Testis (tissue), 2 donors: ENCODE data around the gene CHCHD10.

Experiments
- POLR2A ChIP-seq: fragments of 450-650 bp; IDR thresholded peaks from one replicate; pipeline ENCODE4 v1.6.1; 2017; ENCODE audit warnings: antibody characterized with exemption, mild to moderate bottlenecking, moderate library complexity
- TF ChIP-seq, protein P1 (sequence below), 3 experiments: fragments of 450-650 bp in 2 of 3; fragments of 200-600 bp in 1 of 3; sonication (generic) in 1 of 3; IDR thresholded peaks; one replicate each; pipeline ENCODE4 v1.5.1; 2016 to 2019; ENCODE audit warnings: antibody characterized with exemption in 3 of 3, mild to moderate bottlenecking in 2 of 3, moderate library complexity in 1 of 3

DNA sequence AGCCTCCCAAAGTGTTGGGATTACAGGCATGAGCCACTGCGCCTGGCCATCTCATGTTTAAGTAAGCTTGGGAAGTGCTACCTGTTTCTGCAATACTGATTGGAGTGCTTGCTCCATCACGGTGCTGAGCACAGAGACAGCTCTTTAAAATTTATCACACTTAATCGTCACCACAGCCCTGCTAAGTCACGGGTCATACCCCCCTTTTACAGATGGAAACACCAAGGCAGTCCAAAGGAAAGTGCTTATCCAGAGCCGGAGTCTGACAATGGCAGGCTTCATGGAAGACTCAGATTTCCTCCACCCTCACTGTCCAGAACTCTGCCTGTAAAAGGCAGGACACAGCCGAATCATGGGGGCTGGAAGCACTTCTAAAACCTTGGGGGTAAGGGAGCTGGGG is 7.7 kb downstream of the CHCHD10 start:
- no peak for TF ChIP-seq POLR2A
- TF ChIP-seq, protein P1, sequence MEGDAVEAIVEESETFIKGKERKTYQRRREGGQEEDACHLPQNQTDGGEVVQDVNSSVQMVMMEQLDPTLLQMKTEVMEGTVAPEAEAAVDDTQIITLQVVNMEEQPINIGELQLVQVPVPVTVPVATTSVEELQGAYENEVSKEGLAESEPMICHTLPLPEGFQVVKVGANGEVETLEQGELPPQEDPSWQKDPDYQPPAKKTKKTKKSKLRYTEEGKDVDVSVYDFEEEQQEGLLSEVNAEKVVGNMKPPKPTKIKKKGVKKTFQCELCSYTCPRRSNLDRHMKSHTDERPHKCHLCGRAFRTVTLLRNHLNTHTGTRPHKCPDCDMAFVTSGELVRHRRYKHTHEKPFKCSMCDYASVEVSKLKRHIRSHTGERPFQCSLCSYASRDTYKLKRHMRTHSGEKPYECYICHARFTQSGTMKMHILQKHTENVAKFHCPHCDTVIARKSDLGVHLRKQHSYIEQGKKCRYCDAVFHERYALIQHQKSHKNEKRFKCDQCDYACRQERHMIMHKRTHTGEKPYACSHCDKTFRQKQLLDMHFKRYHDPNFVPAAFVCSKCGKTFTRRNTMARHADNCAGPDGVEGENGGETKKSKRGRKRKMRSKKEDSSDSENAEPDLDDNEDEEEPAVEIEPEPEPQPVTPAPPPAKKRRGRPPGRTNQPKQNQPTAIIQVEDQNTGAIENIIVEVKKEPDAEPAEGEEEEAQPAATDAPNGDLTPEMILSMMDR (IDR thresholded peaks at IDR 0.05), result no peak
